COLO829 (cell line): ENCODE data around the gene SMCO2.

Experiments
- DNase-seq: peaks from one replicate; pipeline ENCODE4 v3.0.0; 2012; ENCODE audit warnings: low spot score

The SMCO2 gene

DNA sequence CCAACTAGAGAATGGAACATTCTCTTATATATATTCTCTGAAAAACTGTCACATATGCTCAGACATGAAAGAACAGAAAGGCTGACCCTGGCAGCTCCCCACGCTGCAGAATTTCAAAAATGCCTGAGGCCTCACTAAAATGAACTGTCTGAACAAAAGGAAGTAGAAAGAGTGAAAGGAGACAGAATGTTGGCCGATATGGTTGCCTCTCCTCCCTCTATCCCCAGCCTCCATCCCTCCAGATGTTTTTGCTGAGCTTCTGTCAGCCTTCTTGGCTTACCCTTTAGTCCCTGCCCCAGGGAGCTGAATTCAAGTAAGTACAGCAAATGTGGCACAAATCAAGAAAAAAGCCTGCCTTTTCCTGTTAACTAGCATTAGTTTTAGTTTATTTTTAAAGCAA lies 6.9 kb downstream of the SMCO2 start:
- no peak for DNase-seq

DNA sequence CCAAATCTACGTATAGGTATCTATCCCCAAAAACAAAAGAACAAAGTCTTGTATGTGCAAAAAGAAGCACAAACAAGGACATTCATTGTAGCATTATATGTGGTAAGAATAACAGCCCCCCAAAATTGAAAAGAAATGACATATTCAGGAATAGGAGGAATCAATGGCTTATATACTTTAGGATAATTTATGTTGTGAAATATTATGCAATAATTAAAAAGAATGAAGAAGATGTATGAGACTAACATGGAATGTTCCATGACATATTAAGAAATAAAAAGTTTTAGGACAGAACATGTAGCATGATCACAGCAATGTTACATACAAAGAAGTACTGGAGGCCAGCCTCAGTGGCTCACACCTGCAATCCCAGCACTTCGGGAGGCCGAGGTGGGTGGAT lies 9.1 kb downstream of the SMCO2 start:
- no peak for DNase-seq

DNA sequence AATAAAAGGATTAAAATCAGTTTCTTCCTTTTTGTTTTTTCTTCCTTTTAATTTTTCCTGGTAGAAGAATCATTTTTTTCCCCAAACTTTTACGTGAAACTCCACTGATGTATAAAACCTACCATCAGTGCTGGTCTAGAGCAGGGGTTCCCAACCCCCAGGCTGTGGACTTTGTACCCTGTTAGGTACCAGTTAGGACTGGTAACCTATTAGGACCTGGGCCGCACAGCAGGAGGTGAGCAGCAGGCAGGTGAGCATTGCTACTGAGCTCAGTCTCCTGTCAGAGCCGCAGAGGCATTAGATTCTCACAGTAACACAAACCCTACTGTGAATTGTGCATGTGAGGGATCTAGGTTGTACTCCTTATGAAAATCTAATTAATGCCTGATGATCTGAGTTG lies 10.1 kb downstream of the SMCO2 start:
- DNase-seq = no peak

DNA sequence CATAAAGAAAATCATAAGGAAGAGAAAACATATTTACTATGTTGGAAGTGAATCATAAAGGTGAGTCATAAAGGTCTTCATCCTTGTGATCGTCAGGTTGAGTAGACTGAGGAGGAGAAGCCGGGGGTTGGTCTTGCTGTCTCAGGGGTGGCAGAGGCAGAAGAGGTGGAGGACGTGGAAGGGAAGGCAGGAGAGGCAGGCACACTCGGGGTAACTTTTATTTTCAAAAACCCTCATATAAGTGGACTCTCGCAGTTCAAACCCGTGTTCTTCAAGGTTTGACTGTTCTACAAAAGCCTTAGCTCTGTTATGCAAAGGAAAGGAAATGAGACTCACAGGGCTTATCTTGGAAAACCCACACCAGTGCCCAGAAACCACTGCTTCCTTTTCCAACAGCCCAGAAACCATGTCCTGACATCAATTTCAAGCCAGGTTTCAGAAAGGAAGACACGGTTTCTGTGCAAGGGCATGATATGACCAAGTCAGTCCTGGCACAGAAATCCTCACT lies 14.0 kb downstream of the SMCO2 start:
- DNase-seq = no peak

DNA sequence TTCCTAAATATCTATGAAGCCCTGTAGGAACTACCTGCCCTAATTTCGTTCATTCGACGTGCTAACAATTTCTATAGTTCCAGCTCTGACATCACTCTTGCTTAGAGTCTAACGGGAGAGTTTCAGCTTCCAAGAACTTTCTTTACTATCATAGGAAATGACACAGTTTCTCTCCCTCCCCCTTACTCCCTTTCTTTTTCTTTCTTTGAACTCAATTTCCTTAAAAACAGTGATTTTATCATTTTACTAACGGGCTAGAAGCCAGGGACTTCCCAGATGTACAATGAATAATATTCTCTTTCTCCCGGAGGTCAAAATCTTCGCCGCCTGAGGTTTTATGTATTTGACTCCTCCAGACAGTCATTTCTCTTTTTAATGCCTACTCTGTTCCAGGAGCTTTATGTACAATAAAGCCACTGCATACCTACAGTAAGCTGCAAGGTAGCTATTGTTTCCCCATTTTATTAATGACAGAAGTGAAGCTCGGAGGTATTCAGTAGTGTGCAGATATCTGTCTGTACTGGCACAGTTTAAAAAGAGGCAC lies 15.7 kb downstream of the SMCO2 start:
- peak; percentile 35 for DNase-seq

DNA sequence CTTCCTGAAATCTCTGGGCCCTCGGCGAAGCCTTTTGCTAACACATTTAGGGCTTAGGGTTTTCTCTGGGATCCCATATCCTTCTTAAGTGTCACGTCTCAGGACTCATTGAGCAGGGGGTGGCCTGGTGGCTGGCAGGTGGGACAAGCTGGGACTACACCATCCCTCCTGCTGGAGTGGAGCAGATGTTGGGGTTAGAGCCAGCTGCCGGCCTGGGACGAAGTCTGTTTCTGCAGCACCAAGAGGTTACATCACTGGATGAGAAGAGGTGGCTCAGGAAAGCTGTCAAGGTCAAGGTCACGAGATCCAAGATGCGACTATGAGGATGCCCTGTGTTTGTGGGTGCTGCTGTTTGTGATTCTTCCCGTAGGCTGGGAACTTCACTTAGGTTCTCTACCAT lies 16.3 kb downstream of the SMCO2 start:
- DNase-seq = no peak

DNA sequence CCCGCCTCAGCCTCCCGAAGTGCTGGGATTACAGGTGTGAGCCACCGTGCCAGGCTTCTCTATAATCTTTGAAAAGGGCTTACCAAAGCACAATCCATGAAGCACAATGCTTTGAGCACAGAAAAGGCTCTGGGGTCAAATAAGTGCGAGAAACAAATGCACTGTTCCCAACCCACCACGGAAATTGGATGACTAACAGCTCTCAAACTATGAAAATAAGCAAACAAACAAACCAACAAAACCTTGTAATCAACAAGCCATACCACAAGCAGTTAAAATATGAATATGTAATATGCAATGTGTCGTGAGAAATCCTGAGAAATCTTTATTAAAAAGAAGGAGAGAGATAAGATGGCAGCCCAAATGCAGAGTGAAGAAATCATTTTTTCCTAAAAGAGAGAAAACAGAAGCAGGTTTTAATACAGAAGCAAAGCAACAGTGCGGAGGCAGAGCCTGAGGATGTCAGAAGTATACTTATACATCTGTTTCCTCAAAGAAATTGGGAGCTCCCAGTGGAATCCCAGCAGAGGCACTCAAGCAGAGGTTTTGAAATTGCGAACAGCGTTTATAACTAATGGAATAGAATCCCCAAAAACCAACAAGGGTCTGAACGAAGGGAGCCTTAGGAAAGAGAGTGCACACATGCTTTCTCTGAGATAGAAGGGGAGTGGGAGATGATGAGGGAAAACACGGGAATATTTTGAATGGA lies 17.1 kb downstream of the SMCO2 start:
- DNase-seq = no peak

DNA sequence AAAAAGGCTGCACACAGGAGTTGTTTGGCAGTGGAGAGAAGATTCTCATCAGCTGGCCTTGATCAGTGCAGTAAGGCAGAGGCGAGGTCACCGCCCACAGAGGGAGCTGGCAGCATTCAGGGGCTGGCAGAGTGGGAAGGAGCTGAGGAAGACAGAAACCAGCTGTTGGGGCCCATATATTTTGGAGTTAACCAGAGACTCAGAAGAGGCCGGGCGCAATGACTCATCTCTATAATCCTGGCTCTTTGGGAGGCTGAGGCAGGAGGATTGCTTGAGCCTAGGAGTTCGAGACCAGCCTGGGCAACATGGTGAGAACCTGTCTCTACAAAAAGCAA lies 17.7 kb downstream of the SMCO2 start:
- no peak for DNase-seq

DNA sequence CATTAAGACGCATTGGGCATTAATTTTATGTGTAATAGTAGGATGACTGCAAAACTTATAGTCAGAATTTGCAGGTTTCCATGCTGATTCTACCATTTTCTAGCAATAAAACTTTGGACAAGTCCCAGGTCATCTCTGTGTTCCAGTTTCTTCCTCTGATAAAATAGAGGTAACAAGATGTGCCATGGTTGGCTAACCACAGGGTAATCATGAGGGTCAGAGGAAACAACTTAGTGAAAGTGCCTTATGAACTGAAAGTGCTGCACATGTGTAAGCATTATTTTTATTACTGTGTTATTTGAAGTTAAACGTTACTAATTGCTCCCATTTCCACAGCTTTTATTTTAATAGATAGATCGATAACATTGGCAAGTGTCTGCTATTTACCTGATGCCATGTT lies 21.1 kb downstream of the SMCO2 start:
- DNase-seq = no peak

DNA sequence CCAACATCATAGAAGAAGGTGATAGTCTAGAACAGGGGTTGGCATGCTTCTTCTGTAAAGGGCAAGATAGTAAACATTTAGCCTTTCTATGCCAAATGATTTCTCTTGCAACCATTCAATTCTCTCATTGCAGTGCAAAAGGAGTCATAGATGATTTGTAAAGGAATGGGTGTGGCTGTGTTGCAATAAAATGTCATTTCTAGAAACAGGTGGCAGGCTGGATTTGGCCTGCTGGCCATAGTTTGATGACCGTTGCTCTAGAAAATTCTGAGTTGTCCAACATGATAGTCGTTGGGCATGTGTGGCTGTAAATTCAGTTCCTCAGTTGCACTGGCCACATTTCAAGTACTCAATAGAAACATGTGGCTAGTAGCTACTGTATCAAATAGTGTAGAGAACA lies 21.7 kb downstream of the SMCO2 start:
- no peak for DNase-seq

DNA sequence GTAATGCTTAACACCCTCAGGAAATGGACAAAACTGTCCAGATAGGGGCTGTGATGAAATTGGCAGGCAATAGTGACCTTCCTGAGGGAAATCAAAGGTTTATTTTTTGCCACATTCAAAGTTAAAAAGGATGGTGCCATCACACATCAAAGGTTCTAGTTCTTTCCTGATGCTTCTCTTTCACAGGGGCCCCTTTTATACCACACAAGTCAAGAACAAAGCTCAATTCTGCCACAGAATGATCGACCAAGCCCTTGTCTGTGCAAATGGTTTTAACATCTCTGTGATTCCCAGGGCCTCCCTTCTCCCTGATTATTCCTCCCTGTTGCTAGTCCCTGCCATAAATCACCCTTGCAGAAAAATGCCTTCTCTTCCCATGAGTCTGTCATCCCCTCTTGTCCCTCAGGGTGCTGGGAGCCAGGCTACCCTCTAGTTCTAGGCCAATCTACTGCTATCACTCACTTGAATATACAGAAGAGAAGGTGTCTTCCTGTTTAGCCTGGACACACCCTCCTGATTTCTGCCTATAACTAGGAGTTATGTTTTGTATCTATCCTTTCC lies 22.7 kb downstream of the SMCO2 start:
- DNase-seq = peak; percentile 8

DNA sequence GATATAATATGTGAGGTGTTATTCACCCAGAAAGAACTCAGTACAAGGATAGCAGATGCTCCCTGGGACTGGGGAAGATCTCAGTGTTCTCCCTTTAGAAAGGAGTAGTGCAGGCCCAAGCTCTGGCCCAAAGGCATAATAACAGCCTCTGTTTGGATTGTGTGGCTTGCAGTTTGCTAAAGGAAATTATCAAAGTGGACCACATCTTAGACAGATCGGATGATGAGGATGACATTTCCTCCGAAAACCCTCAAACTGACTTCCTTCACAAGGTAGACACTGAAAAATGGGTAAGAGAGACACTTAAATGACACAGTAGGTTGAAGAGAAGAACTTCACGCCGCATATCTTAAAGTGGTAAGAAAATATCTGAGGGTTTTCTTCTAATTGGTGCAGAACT lies 26.1 kb downstream of the SMCO2 start:
- DNase-seq = no peak

DNA sequence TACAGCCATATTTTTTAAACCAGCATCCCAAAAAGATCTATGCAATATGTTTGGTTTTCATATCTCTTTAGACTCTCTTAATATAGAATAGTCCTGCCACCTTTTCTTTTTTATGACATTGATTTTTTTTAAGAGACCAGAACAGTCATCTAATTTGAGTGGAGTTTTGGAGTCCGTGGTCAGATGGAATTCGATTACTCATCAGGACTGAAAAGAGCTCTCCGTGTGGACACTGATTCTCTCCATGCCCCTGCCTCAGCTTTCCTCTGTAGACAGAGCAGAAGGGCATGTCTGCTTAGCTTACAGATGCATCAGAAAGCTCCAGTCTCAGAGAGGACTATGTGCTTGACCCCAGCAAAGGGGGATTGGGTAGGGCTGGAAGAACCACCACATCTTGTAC lies 27.8 kb downstream of the SMCO2 start:
- DNase-seq = peak; percentile 32

DNA sequence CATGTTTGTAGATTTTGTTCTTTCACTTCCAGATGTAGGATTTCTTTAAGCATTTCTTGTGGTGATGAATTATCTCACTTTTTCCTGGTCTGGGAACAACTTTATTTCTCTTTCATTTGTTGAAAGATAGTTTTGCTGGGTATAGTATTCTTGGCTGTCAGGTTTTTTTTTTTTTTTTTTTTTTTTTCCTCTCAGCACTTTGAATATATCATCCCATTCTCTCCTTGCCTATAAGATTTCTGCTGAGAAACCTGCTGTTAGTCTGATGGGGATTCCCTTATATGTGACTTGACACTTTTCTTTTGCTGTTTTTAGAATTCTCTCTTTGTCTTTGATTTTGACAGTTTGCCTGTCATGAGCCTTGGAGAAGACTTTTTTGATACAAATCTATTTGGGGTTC lies 30.5 kb downstream of the SMCO2 start:
- DNase-seq = no peak

DNA sequence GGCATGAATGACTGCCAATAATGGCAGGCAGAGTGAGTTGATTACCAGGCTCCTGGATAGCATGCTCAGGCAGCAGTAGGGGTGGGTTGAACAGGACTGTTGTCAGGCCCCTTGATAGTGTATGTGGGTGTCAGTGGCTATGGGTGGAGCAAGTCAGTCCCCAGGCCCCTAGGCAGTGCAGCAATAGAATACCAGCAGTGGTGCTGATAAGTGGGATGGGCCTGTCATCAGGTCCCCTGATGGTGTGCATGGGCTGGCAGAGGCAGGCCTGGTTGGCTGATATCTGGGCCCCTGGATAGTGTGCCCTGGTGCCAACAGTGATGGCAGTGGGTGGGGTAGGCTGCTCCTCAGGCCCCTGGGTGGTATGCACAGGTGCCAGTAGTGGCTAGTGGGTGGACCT lies 32.4 kb downstream of the SMCO2 start:
- DNase-seq = no peak

DNA sequence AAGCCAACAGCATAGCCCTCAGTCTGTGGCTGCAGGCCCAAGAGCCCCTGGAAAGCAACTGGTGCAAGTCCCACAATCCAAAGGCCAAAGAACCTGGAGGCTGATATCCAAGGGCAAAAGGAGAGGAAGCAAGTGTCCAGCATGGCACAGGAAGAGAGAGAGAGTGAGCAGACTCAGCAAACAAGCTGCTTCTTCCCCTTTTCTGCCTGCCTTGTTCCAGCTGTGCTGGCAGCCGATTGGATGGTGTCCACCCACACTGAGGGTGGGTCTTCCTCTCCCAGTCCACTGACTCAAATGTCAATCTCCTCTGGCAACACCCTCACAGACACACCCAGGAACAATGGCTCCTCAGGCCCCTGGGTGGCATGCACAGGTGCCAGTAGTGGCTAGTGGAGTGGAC lies 33.5 kb downstream of the SMCO2 start:
- no peak for DNase-seq

DNA sequence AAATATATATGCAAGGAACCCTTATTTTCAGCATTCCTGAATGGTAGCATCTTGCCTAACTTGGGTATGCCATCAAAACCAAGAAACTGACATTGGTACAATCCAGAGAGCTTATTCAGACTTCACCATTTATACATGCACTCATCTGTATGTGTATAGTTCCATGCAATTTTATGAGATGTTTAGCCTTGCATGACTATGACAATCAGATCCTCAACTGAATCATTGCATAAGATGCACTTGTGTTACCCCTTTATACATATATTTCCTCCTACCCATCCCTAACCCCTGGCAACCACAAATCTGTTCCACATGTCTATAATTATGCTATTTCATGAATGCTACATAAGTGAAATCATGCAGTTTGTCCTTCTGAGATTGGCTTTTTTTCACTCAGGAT lies 40.4 kb downstream of the SMCO2 start:
- DNase-seq = no peak

DNA sequence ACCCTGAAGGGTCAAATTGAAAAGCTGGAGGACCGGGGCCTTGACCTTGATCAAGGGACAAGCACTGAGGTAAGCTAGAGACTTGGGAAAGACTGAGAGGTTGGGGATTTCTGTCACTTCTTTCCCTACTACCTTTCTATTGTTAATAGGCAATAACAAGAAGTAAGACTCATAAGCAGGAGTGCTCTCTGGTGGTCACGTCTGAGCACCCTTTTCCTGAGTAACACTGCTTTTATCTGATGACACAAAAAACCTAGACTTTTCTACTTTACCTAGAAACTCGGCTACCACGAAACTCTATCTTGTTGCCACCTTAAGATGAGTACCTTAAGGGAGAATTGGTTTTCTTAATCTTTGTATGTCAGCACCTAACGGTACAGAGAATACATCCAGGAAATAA lies 41.9 kb downstream of the SMCO2 start:
- DNase-seq = no peak

DNA sequence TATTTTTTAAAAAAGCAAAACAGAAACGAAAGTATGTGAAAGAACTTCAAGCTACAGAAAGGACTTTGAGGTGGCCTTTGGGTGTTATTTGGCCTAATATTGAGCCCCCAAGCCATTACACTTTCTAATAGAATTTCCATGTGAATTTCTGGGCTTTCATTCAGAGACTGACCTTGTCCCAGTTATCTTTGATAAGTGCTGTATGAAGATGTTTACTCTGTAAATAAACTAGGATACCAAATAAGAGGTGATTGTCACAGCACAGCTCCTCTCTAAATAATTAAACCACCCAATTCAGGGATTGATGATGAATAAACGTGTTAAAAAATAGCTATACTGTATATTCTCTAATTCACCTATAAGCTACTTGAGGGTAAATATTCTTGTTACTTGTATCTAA lies 44.7 kb downstream of the SMCO2 start:
- DNase-seq = no peak

DNA sequence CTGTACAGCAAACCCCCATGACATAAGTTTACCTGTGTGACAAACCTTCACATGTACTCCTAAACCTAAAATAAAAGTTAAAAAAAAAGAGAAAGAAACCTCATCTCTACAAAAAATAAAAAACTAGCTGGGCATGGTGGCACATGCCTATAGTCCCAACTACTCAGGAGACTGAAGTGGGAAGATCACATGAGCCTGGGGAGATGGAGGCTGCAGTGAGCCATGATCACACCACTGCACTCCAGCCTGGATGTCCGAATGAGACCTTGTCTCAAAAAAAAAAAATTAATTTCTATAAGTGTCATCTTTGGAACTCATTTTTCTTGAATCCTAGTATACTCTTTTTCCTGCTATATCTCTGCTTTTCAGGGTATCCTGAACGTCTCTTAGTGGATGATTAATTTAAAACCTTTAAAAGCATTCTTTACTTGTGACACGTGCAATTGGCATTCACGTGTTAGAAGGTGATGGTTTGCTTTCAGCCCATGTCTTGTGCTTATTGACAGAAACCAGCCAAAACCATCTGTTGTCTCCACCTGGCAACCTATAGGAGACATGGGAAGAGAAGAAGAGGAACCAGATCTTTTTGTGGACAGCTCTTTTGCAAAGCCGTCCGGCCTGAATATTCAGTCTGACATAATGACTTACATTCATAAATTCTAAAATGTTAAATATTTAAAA lies 46.9 kb downstream of the SMCO2 start:
- DNase-seq = no peak

DNA sequence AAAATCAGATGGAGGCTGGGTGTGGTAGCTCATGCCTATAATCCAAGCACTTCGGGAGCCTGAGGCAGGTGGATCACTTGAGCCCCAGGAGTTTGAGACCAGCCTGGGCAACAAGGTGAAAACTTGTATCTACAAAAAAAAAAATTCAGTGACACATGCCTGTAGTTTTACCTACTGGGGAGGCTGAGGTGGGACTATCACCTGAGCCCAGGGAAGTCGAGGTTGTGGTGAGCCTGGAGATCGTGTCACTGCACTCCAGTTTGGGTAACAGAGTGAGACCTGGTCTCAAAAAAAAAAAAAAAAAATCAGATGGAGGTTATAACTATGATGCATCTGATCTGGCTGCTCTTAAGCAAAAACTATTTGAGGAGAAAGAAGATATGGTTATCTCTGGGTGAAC lies 50.9 kb downstream of the SMCO2 start:
- DNase-seq = no peak

DNA sequence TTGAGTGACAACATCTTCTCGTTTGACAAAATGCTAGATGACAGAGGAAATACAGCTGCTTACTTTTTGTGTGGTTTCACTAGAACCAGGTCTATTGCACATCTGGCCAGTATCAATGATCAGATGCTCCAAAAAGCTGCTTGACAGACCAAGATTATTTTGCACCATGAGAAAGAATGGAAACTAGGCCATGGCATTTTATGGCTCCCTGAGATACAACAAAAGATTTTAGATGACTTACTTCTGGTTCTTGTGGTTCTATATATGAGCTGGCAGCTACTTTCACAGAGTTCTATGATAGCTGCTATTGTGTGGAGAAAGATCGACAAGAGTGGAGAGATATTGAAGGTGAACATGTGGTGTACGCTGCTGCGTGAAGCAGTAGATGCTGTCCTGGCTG lies 51.6 kb downstream of the SMCO2 start:
- DNase-seq = no peak

DNA sequence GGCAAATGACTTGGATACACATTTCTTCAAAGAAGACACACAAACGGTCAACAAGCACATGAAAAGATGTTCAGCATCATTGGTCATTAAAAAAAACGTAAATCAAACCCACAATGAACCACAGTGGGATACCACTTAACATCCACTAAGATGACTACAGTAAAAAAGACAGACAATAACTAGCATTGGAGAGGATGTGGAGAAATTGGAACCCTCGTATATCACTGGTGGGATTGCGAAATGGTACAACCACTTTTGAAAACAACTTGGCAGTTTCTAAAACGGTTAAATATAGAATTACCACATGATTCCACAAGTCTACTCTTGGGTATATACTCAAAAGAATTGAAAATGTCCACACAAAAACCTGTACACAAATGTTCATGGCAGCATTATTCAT lies 52.2 kb downstream of the SMCO2 start:
- no peak for DNase-seq

DNA sequence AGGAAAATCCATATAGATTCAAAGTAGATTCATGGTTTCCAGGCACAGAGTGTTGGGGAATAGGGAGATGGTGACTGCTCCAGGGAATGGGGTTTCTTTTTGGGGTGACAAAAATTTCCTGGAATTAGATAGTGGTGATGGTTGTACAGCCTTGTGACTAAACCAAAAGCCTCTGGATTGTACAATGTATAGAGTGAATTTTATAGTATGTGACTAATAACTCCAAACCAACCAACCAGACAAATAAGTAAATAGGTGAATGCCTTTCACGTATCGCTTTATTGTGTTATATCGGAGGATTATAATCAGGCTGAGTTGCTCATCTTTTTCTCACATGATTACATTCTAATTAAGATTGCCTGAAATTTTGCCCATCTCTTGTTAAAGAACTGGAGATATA lies 52.8 kb downstream of the SMCO2 start:
- no peak for DNase-seq
